Endometrial microvascular endothelial cells (primary cell): Measurements from ENCODE around the gene GRM3. TPM values are rescaled to one million over a fixed set of nuclear protein-coding genes. Genes with fewer than 3 reads are reported as not detected.
"Not testable (repeated sequence)": the region's sequence is repeated elsewhere in the genome, so short reads cannot be mapped to it uniquely, and the experiment has no call there.

Source experiments
- in situ Hi-C: cut with HindIII; loops from 2 replicates; pipeline ENCODE4 v1.10.0; 2017; ENCODE audit warnings: low sequenced_read_pairs, low pct_unique_long_range_greater_than_20kb; ENCODE audit errors: inconsistent ontology term
- total RNA-seq: library from RNA; depleted of rRNA; stranded (reverse); fragments of >200 nt; gene quantifications from one replicate; pipeline ENCODE4 v1.2.3, GENCODE V29; 2015; ENCODE audit errors: inconsistent ontology term

Gene GRM3
- not detected for total RNA-seq

- in situ Hi-C loops, result no loop called here
These were observed at the start of gene GRM3 for GRCh38 chr7:86643561-86644281. Gene GRM3, plus strand, starts transcription at chr7:86643909. Its CDS starts 121,237 bp downstream, at chr7:86765146.

- in situ Hi-C loops, result no loop called here
These were observed 45.4 kb upstream of the GRM3 start for GRCh38 chr7:86598311-86598710.

DNA sequence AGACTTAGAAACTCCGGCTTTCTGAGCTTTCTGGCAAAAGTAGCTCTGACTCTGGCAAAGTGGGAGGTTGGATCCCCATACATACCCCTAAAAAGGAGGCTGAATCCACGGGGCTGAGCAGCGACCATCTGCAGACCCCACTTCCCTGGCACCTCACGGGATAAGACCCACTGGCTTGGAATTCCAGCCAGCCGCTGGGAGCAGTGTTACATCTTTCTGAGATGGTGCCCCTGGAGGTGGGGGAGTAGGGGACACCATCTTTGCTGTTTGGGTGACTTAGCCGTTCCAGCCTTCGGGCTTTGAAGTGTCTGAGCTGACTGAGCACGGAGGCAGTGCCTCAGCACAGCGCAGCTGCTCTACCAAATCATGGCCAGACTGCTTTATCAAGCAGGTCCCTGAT is 45.0 kb upstream of the GRM3 start:
- in situ Hi-C loops, result no loop called here

DNA sequence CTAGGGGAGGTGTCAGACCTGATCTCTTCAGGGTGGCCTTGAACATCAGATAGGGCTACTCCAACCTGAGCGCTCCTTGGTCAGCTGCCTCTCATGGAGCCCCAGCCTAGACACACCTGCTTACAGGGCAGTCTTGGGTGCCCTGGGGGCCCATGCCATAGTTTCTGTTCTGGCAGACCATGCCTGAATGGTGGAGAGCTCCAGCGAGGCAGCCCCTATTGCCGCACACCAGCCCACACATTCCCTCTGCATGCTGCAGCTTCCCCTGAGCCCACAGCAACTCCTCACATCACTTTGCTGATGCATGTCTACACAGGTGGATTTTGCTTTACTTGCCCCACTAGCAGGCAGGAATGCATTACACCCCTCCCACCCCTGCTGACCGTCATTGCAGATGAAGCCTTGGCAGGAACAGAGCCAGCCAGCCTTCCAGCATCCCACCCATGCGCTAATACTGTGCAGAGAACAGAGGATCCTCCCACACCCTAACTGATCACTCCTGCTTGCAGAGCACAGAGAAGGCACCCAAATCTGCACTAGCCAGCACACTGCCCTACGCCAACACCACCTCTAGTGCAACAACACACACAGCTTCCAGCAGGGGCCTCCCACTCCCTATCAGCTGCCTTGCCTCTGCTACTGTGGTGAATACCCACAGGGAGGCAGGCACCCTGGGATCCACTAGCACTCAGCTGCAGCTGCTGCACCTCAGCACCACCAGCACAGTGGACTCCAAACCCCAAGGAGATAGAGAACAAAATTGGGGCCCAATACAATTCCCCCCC is 43.0 kb upstream of the GRM3 start:
- in situ Hi-C loops, result no loop called here

DNA sequence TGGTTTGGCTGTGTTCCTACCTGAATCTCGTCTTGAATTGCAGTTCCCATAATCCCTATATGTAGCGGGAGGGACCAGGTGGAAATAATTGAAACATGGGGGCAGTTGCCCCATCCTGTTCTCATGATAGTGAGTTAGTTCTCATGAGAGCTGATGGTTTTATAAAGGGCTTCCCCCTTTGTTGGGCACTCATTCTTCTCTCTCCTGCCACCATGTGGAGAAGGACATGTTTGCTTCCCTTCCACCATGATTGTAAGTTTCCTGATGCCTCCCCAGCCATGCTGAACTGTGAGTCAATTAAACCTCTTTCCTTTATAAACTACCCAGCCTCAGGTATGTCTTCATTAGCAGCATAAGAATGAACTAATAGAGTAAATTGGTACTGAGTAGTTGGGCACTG is 28.0 kb upstream of the GRM3 start:
- in situ Hi-C loops, result not testable (repeated sequence)

DNA sequence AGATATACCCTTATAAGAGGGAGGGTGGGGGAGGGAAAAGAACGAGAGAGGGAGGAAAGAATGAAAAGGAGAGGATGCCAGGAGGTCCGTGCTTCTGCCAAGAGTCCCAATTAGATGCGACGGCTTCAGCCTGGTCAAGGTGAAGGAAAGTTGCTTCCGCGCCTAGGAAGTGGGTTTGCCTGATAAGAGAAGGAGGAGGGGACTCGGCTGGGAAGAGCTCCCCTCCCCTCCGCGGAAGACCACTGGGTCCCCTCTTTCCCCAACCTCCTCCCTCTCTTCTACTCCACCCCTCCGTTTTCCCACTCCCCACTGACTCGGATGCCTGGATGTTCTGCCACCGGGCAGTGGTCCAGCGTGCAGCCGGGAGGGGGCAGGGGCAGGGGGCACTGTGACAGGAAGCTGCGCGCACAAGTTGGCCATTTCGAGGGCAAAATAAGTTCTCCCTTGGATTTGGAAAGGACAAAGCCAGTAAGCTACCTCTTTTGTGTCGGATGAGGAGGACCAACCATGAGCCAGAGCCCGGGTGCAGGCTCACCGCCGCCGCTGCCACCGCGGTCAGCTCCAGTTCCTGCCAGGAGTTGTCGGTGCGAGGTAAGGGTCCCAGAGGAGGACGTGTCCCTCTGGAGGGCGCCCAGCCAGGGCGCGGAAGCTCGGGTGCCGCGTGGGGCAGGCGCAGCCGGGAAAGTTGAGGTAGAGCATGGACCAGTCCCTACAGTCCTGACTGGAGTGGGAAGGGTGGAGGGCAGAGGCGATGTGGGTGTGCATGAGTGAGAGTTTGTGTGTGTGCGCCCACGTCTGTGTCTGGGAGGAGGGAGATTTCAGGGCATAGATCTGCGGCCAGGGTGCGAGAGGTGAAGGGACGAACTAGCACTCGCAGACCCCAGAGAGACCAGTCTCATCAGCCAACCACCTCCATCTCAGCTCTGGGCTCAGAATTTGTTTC is 844 bp downstream of the GRM3 start:
- in situ Hi-C loops, result no loop called here

DNA sequence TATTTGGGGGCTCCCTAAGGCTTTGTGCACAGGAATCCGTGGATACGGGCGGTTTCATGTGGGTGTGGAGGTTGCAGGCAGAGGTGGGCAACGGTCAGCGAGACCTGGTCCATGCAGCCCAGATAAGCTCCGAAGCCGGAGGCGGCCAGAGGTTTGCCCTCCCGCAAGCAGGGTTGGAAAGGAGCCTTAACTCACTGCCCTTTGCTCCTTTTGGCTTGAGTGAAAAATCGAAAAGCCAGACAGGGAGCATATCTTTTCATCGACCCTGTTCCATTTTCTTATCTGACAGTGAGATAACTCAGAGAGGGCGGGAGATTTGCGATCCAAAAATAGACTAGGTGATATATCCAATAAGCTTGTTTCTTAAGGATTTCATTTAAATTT is 1.5 kb downstream of the GRM3 start:
- in situ Hi-C loops, result no loop called here

DNA sequence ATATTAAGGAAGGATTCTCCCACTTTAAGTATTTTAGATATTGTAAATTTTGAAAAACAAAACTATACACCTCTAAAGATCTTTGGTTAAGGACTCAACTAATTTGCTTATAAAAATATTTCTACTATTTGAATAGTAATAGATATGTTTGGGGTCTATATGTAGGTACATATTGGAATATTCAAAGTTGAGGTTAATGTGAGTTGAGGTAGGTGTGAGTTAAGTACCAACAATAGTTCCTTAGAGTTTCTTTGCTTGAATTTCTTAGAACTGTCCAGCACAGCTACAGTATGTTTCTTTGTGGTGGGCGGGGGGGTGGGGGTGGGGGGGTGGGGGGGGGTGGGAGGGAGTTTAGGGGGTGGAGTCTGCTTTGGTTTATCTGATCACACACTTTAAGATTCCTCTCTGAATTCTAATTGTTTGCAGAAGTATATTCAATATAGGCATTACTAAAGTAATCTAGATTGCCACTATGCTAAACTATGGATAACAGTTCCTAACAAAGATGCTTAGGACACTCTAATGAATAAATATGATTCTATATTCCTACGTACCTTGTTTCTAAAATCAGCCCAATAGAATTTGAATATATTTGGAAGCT is 2.1 kb downstream of the GRM3 start:
- in situ Hi-C loops, result no loop called here

DNA sequence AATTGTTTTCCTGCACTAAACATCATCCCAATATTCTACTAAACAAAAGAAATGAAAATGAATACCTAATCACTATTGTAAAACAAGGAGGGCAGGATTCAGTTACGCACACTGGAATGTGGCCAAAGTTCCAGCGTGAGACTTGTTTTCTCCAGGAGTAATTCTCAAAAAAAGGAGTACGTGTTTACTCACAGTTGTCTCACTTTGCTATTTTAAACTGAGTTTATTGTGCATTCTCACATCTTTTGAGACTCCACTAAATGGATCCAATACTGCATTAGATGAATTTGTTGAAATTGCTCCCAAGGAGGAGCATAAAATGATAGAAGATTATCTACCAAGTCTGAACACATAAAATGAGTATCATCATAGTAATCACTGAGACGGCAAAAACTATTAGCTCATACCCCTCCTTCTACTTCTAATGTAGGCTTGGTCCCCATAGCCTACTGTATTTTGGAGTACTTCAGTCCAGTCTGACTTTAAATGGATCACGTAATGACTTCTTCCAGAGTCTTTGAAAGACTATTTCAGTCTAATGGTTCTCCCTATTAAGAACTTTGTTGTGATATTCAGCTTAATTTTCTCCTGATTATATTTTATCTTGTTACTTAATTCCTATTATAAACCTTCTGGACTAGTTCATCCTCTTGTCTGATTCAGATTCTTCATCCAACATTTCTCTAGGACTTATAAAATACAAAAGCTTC is 3.8 kb downstream of the GRM3 start:
- in situ Hi-C loops, result no loop called here

- in situ Hi-C loops, result no loop called here
These were observed 4.5 kb downstream of the GRM3 start for GRCh38 chr7:86648169-86648568.

DNA sequence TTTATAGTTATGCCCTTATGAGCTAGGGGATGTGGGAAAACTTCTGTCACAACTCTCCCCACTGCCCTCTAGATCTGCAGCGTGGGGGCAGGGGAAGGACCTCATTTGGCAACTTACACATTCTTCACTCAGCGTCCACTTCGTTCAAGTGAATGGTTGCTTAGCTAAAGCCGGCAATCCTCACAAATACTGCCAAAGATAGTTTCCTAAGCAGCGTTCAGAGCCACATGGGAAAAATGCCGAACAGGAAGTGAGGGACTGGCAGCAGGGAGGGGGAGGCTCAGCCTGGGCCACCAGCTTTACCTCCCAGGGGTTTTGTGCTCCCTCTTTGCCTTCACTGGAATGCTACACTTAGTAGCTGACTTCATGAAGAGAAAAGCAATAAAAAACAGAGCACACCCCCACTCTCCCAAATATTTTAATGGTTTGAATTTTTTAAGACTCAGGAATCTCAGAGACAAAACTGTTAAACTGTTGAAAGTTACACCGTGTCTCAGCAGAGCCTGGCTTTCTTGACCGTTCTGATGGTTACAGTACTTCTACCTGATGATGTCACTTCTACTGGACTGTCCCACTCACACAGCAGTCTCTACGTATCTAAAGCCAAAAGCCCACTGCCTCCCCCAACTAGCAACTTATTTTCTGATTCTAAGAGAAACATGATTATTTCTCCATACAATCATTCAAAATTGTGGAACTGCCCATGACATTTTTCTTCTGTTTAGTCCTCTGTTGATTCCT is 10.4 kb downstream of the GRM3 start:
- in situ Hi-C loops, result no loop called here

GRCh38 chr7:86657948-86658347 is 14.2 kb downstream of the GRM3 start:
- in situ Hi-C loops, result no loop called here

DNA sequence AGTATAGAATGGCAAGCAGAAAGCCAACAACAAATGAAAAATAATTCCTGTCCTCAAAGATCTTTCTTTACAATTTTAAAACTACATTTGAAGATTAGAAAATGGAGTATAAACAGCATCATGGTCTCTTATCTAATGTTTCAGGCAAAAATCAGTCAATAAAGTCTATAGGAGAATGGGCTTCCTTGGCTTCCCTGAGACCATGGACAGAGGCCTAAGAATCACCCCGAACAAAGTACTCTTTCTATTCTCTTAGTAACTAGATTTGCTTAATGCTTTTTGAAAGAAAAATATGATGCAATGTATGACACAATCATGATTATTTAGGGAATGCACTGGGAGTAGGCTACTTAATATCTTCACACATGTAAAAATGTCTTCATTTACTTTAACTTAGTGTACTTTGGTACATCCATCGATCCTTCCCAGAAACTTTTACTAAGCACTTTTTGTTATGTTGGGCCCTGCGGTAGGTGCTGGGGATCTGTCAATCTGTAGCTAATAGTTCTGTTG is 17.3 kb downstream of the GRM3 start:
- in situ Hi-C loops, result no loop called here

GRCh38 chr7:86664486-86664885 is 20.8 kb downstream of the GRM3 start:
- in situ Hi-C loops, result no loop called here

DNA sequence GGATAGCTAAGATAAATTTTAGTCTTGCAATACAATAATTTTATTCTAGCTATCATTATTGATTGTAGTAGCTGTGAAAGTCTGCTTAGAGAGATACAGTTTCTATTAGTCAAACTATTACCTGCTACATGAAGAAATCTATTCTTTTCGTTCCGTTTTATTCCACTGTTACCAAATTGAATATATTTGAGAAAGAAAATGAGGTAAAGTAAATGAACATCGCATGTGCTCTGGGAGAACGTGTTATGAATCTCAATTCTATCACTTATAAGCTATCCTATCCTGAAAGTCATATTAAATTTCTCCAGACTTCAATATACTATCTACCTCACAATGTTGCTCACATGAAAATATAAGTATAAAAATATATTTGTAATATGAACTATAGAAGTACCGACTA is 21.3 kb downstream of the GRM3 start:
- in situ Hi-C loops, result no loop called here

DNA sequence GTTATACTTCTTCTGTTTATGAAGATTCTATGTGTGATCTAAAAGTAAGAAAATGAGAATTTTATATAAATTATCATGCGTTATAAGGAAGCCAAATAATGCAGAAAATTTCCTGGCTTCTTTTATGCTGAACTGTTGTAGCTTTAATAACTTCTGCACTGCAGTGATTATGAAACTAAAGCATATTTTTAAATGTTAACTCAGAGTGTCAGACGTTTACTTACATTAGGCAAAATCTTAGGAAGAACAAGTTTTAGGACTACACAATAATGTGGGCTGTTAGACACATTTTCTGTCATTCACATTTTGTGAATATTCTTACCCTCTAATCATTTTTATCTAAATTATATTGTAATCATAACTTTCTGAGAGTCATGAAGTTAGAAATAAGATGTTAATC is 22.0 kb downstream of the GRM3 start:
- in situ Hi-C loops, result no loop called here

GRCh38 chr7:86667732-86668131 is 24.0 kb downstream of the GRM3 start:
- in situ Hi-C loops, result no loop called here

DNA sequence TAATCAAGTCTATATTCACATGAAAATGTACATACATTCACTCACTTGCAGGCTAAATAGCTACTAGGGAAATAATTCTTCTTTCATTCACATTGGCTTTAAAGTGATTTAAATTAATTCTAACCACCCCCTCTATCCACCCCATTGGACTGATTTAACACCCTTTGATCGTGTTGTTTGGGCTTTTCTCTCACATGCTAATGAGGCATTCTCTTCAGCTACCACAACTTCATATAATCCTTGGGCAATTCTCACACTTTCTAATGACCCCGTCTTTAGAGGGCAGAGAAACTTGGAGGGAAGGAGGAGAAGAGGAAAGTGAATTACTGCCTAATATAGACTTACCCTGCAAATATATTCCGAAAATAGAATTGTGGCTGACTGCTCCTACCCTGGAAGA is 24.6 kb downstream of the GRM3 start:
- in situ Hi-C loops, result no loop called here
